SK-N-SH treated with all-trans-retinoic acid at 6 μM for 48 hours (cell line): ENCODE results near the gene BAZ1A.

Source experiments
- ATAC-seq: fragments of 200-7000 bp; cut with Tn5 transposase; 3 replicates; pipeline ENCODE4 v1.9.1; 2020; ENCODE audit warnings: mild to moderate bottlenecking, moderate library complexity
- CREB5 ChIP-seq: fragments of 250-450 bp; sonication (Bioruptor Pico); IDR thresholded peaks from 2 replicates; pipeline ENCODE4 v1.5.1; 2020; ENCODE audit warnings: low read depth, mild to moderate bottlenecking, moderate library complexity
- CSDC2 ChIP-seq: fragments of 250-450 bp; sonication (Bioruptor Pico); IDR thresholded peaks from 2 replicates; pipeline ENCODE4 v1.5.0; 2020; ENCODE audit warnings: mild to moderate bottlenecking, moderate library complexity
- CSRNP3 ChIP-seq: fragments of 250-450 bp; sonication (Bioruptor Pico); IDR thresholded peaks from 2 replicates; pipeline ENCODE4 v1.5.1; 2021; ENCODE audit warnings: mild to moderate bottlenecking, moderate library complexity
- ESRRG ChIP-seq: fragments of 250-450 bp; sonication (Bioruptor Pico); IDR thresholded peaks from 2 replicates; pipeline ENCODE4 v1.6.1; 2021; ENCODE audit warnings: mild to moderate bottlenecking
- GLIS3 ChIP-seq: fragments of 250-450 bp; sonication (Bioruptor Pico); IDR thresholded peaks from 2 replicates; pipeline ENCODE4 v1.5.0; 2020; ENCODE audit warnings: mild to moderate bottlenecking, moderate library complexity
- OSR1 ChIP-seq: fragments of 250-450 bp; sonication (Bioruptor Pico); IDR thresholded peaks from 2 replicates; pipeline ENCODE4 v1.8.0; 2022; ENCODE audit warnings: moderate library complexity, mild to moderate bottlenecking, inconsistent platforms
- PATZ1 ChIP-seq: fragments of 250-450 bp; sonication (Bioruptor Pico); IDR thresholded peaks from 2 replicates; pipeline ENCODE4 v1.8.0; 2020; ENCODE audit warnings: mild to moderate bottlenecking, moderate library complexity, borderline replicate concordance
- POU6F1 ChIP-seq: fragments of 250-450 bp; sonication (Bioruptor Pico); IDR thresholded peaks from 2 replicates; pipeline ENCODE4 v1.8.0; 2021; ENCODE audit warnings: low read depth, mild to moderate bottlenecking, moderate library complexity, borderline replicate concordance
- RARB ChIP-seq: fragments of 250-450 bp; sonication (Bioruptor Pico); IDR thresholded peaks from 2 replicates; pipeline ENCODE4 v1.8.0; 2021; ENCODE audit warnings: mild to moderate bottlenecking, moderate library complexity
- SNAI2 ChIP-seq: fragments of 250-450 bp; sonication (Bioruptor Pico); IDR thresholded peaks from 2 replicates; pipeline ENCODE4 v1.5.0; 2020; ENCODE audit warnings: mild to moderate bottlenecking, moderate library complexity
- TCF4 ChIP-seq: fragments of 250-450 bp; sonication (Bioruptor Pico); IDR thresholded peaks from 2 replicates; pipeline ENCODE4 v1.8.0; 2021; ENCODE audit warnings: mild to moderate bottlenecking, moderate library complexity, borderline replicate concordance
- TOX ChIP-seq: fragments of 250-450 bp; sonication (Bioruptor Pico); IDR thresholded peaks from 2 replicates; pipeline ENCODE4 v1.8.0; 2021; ENCODE audit warnings: mild to moderate bottlenecking, moderate library complexity, borderline replicate concordance
- TSHZ2 ChIP-seq: fragments of 250-450 bp; sonication (Bioruptor Pico); IDR thresholded peaks from 2 replicates; pipeline ENCODE4 v1.5.0; 2020; ENCODE audit warnings: mild to moderate bottlenecking, moderate library complexity
- ZC3H10 ChIP-seq: fragments of 250-450 bp; sonication (Bioruptor Pico); IDR thresholded peaks from 2 replicates; pipeline ENCODE4 v1.5.1; 2021; ENCODE audit warnings: mild to moderate bottlenecking, moderate library complexity
- ZFP3 ChIP-seq: fragments of 250-450 bp; sonication (Bioruptor Pico); IDR thresholded peaks from 2 replicates; pipeline ENCODE4 v1.5.0; 2020; ENCODE audit warnings: mild to moderate bottlenecking, moderate library complexity
- ZFP30 ChIP-seq: fragments of 450-650 bp; formaldehyde crosslinking; IDR thresholded peaks from 2 replicates; pipeline ENCODE4 v1.5.0; 2022; ENCODE audit warnings: mild to moderate bottlenecking, moderate library complexity
- ZNF565 ChIP-seq: fragments of 450-650 bp; formaldehyde crosslinking; conservative IDR thresholded peaks from 2 replicates; pipeline ENCODE4 v1.5.0; 2020; ENCODE audit warnings: low read depth, mild to moderate bottlenecking, moderate library complexity
- ZNF70 ChIP-seq: fragments of 450-650 bp; formaldehyde crosslinking; IDR thresholded peaks from 2 replicates; pipeline ENCODE4 v1.5.0; 2020; ENCODE audit warnings: mild to moderate bottlenecking, moderate library complexity

Gene BAZ1A

GRCh38 chr14:34794941-34795340, 80.2 kb downstream of the BAZ1A start:
- no peak for TF ChIP-seq POU6F1
- no peak for TF ChIP-seq ZNF565 (CRISPR knock-in tag)
- no peak for TF ChIP-seq CSRNP3 (CRISPR knock-in tag)
- no peak for TF ChIP-seq RARB (CRISPR knock-in tag)
- no peak for TF ChIP-seq GLIS3 (CRISPR knock-in tag)
- ATAC-seq = no peak

- ATAC-seq = no peak
- TF ChIP-seq CREB5 (CRISPR knock-in tag) (no peak), ZNF70 (CRISPR knock-in tag) (no peak), POU6F1 (no peak), ZFP30 (CRISPR knock-in tag) (no peak), ZC3H10 (CRISPR knock-in tag) (no peak), TOX (no peak), CSDC2 (CRISPR knock-in tag) (no peak), ZFP3 (CRISPR knock-in tag) (no peak), ESRRG (CRISPR knock-in tag) (no peak), TSHZ2 (CRISPR knock-in tag) (no peak), OSR1 (CRISPR knock-in tag) (no peak), GLIS3 (CRISPR knock-in tag) (no peak)
Observed at GRCh38 chr14:34794217-34794616, 80.9 kb downstream of the BAZ1A start.

GRCh38 chr14:34792598-34792997, 82.6 kb downstream of the BAZ1A start:
- no peak for ATAC-seq
- TF ChIP-seq PATZ1 (no peak), ZC3H10 (CRISPR knock-in tag) (no peak), TOX (no peak), CREB5 (CRISPR knock-in tag) (no peak), SNAI2 (CRISPR knock-in tag) (no peak), ZFP3 (CRISPR knock-in tag) (no peak), TSHZ2 (CRISPR knock-in tag) (no peak), CSRNP3 (CRISPR knock-in tag) (no peak), ESRRG (CRISPR knock-in tag) (no peak), TCF4 (CRISPR knock-in tag) (no peak), OSR1 (CRISPR knock-in tag) (no peak)
